Endothelial cell of umbilical vein (primary cell): Measurements from ENCODE around the gene CAPS.

Experiments used
- CTCF ChIP-seq, 2 donors: IDR thresholded peaks; 1 replicate in 1 of 2; 2 replicates in 1 of 2; pipeline ENCODE4 v1.5.1; 2011; ENCODE audit warnings: low read length in 2 of 2, mild to moderate bottlenecking in 2 of 2, moderate library complexity in 2 of 2, control low read depth in 1 of 2, inconsistent platforms in 1 of 2, low read depth in 1 of 2; ENCODE audit not compliant: insufficient read depth in 1 of 2; ENCODE audit errors: extremely low read depth in 1 of 2
- POLR2A ChIP-seq: IDR thresholded peaks from 2 replicates; pipeline ENCODE4 v1.6.1; 2012; ENCODE audit warnings: low read depth, mild to moderate bottlenecking, control low read depth, low read length

GRCh38 chr19:5890099-5890498 lies 24.0 kb upstream of the CAPS start:
- TF ChIP-seq POLR2A = no peak
- no peak for TF ChIP-seq CTCF (IDR thresholded peaks at IDR 0.05; ENCODE audit: extremely low read depth in 1 of 2, insufficient read depth in 1 of 2, low read depth in 1 of 2, low read length in 2 of 2)
